NCI-H187 (cell line): ENCODE data around the gene PTGDR2.

Source experiments
- DNase-seq, 2 experiments: peaks; one replicate each; lab custom pipeline; 2025; lab: John Stamatoyannopoulos, UW

PTGDR2 gene

DNA sequence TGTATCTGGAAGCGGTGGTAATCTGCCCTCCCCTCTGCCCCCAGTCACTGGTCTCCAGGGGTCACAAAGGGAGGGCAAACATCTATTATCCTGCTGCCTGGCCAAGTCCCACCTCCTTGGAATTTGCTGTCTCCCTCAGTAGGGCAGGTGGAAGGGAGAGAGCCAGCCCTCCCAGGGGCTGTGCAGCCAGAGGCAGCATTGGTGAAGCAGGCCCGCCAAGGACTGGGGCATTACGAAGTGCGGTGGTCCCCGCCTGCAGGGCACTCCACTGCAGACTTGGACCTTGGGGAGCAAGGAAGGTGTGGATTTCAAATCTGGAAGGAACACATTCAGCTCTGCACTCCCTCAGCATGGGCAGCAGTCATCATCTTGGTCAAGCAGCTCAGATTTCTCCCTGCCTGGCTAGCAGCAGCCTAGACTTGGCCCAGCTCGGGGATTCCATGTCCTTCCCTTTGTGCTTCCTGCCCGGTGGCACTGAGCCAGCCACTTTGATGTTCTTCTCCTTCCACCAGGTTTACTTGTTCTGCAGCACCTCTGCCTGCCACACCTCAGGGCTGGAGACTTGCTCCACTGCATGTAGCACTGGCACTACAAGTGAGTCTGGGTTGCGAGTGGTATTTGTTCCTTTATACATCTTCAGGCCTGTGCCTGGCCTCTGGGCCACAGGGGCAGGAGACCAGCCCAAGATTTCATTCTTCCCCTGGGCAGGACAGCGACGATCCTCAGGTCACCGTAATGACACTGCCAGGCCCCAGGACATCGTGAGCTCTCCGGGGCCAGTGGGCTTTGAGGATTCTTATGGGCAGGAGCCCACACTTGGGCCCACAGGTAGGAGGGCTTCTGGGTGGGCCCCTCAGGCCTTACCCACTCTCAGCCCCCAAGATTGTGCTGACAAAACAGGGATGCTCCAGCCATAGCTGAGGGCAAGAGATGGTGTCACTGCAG, 18.9 kb upstream of the PTGDR2 start:
- no peak for DNase-seq

DNA sequence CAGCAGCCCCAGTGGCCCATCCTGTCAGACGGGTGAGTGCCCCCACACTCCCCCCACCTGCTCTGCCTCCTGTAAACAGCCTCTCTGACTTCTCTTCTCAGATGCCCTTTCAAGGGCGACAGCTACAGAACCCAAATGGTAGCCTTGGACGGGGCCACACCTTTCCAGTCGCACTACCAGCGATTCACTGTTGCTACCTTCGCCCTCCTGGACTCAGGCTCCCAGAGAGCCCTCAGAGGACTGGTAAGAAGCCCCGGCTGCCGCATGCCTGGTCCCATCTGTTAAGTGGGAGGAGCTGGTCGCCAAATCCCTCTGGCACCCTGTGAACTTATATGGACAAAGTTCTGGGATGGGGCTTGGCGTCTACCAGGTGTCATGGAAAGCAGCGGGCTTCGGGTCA, 17.8 kb upstream of the PTGDR2 start:
- no peak for DNase-seq

DNA sequence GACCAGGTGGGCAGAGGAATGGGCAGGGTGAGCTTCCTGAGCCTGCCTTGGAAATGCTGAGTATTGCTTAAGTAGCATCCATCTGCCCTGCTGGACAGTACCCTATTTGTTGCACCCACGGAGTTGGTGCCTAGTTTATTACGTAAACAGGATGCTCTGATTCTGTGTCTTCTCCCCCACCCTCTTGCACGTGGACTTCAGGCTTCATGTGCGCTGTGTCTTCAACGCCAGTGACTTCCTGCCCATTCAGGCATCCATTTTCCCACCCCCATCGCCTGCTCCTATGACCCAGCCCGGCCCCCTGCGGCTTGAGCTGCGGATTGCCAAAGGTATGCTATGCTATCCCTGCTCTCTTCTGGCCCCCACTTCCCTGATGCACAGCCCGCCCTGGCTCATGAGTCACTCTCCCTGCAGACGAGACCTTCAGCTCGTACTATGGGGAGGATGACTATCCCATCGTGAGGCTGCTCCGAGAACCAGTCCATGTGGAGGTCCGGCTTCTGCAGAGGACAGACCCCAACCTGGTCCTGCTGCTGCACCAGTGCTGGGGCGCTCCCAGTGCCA, 17.3 kb upstream of the PTGDR2 start:
- no peak for DNase-seq

DNA sequence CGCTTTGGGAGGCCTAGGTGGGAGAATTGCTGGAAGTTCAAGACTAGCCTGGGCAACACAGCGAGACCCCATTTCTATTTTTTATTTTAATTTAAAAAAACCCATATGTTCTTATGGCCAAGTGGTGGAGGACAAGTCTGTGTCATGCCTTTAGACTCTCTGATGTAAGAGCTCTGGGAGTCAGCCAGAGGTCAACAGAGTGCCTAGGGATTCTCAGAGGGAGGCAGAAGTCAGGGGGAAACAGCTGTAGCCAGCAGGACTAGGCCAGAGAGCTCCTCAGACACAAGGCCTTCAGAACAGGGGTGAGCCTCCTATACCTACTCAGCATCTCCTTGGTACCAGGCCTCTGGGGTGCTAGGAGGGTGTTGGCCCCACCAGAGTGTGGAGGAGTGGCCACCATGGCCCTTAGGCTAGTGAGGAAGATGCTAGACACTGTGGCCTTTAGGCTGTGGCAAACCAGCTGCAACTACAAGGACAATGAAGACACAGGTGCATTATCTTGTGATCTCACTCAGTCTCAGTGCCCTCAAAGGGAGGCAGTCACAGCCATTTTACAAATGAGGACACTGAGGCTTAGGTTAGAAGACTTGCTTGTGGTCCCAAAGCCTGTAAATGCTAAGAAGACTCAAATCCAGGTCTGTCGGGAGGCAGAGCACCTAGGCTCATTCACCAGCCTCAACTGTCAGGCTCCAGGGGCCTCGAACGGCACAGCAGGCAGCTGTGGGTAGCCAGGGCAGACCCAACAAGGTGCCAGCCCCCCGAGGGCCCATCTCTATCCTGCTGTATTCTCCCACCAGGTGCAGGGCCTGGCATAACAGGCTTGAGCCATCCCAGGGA, 16.6 kb upstream of the PTGDR2 start:
- DNase-seq, result no peak

DNA sequence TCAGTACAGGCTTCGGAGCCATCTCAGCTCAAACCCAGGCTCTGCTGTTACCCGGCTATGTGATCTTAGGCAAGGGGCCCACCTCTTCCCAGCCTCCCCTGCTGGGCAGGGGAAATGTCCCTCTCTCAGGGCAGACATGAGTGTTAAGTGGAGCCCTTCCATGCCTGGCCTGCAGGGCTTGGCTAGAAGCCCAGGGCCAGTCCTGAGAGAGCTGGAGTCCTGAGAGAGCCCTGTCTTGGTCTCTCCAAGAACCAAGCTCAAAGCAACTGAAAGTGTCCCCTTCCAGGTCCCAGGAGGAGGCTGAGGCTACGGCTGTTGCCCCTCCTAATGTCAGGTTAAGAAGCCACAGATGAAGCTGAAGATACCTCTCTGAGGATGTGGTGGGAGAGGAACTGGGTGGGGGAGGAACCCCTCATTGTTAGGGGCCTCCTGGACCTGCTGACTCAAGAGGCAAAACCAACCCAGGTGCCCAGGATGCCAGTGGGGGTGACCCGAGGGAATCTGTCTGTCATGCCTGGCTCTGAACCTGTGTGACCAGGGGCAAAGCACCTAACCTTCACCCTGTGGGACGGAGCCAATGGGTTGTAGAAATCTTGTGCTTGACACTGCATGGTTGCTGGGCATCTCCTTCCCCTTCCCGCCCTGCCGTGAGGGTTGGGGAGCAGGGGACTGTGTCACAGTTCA, 15.8 kb upstream of the PTGDR2 start:
- no peak for DNase-seq

DNA sequence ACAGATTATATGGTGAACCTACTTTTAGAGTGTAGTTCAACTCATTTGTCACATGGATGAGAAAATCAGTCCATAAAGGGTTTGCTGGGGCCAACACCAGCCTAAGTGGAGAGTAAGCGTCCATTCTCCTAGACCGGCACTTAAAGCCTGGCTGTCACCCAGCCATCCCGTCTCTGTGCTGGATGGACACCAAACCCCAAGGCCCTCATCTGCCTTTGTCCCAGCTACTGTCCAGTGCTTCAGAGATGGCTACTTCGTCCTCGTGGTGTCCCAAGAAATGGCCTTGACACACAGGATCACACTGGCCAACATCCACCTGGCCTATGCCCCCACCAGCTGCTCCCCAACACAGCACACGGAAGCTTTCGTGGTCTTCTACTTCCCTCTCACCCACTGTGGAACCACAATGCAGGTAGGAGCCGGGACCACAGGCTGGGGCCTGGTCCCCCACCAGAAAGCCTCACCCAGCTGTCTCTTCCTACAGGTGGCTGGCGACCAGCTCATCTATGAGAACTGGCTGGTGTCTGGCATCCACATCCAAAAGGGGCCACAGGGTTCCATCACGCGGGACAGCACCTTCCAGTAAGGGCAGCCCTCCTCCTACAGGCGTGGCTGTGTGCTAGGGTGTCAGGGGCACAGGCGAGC, 15.1 kb upstream of the PTGDR2 start:
- DNase-seq, result no peak

DNA sequence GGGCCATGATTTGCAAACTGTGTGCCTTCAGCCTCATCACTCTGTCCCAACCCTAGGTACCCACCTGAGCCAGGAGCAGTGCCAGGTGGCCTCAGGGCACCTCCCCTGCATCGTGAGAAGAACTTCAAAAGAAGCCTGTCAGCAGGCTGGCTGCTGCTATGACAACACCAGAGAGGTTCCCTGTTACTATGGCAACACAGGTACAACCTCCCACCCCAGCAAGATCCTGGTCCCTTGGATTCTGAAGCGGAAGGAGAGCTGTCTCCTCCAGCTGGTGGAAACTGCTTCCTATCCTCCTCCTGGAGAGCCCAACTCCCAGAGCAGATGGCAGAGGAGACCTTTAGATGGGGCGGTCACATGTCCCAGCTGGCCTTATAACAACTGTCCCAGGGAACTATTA, 14.5 kb upstream of the PTGDR2 start:
- no peak for DNase-seq

DNA sequence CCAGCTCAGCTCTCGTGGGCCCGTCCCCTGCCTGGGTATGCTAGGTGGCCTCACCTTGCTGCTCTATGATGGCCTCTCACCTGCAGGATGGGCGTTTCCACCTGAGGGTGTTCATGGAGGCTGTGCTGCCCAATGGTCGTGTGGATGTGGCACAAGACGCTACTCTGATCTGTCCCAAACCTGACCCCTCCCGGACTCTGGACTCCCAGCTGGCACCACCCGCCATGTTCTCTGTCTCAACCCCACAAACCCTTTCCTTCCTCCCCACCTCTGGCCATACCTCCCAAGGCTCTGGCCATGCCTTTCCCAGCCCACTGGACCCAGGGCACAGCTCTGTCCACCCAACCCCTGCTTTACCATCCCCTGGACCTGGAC, 13.7 kb upstream of the PTGDR2 start:
- DNase-seq, result no peak

DNA sequence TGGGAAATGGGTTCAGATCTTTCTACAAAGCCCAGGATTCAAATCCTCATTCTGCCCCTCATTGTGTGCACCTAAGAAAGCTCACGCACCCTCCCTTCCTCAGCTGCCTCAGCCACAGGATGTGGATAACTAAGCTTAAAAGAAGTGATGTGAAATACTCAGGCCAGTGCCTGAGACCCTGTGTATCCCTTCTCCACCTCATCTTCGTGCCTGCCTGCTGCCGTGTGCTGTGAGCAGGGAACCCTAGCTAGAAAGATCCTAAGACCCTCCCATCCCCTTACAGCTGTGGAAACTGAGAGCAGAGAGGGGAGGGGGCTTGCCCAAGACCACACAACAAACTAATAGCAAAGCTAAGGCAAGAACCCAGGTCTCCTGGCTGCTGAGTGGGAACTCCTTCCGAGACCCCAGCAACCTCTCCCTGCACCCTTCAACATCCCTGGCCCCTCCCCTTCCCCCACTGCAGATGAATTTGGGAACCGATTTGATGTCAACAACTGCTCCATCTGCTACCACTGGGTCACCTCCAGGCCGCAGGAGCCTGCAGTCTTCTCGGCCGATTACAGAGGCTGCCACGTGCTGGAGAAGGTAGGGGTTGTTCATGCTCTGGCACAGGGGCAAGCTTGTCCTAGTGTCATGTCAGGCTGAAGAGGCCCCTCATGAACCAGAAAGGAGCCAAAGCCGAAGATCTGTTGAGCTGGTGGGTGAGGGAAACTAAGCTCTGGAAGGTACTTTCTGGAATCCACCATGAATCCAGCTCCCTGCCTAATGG, 13.1 kb upstream of the PTGDR2 start:
- DNase-seq, result no peak

DNA sequence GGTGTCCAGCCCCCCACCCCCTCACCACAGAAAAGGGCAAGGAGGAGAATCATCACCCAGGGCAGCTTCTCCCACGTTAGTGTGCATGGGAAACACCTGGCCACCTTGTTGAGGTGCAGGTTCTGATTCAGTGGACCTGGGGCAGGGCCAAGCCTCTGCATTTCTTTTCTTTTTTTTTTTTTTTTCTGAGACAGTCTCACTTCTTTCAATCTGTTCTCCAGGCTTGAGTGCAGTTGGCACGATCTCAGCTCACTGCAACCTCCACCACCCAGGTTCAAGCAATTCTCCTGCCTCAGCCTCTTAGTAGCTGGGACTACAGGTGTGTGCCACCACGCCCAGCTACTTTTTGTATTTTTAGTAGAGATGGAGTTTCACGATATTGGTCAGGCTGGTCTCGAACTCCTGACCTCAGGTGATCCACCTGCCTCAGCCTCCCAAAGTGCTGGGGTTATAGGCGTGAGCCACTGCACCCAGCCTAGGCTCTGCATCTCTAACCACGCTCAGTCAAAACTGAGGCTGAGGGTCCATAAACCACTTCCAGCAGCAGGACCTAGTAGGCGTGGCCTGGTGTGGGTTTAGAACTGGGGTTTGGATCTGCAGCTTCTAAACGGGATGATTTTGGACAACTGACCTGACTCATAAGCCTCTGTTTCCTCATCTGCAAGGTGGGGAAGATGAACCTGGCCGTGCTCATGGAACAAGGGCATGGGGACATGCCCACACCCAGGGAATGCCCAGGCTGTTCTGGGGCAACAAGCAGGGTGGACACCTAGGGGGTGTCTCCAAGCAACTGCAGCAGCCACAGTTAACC, 12.3 kb upstream of the PTGDR2 start:
- no peak for DNase-seq

DNA sequence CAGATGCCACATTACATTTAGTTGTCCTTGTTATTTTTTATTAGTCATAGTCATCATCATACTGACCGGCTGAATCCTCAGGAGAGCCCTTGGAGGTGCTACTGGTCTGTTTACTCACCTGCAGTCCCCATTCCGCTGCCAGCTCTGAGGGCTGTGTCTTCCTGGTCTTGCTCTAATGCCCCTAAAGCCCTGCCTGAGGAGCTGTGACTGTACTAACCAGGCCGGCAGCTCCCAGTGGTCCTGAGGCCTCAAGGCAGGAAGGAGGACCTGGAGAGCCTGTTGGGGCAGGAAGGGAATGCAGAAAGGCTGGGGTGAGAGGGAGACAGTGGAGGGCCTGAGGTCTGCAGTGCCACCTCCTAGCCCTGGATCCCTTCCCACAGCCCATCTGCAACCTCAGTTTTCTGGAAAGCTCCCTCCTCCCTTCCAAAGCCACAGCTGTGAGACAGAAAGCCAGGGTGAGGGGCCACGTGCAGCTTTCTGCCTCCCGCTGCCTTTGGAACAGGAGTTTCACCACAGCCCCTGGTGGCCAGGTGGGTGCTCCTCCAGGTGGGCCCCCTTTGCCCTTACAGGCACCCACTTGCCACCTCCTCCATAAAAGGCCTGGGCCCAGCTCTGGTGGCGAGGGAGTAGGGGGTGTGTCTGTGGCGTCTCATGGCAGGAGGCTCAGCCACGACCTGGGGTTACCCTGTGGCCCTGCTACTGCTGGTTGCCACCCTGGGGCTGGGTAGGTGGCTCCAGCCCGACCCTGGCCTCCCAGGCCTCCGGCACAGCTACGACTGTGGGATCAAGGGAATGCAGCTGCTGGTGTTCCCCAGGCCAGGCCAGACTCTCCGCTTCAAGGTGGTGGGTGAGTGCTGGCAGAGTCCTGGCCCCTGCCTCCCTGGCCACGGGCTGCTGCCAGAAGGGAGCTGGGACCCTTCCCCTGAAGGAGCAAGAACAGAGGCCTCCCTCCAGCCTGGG, 11.4 kb upstream of the PTGDR2 start, which contains the start of gene ZP1:
Gene ZP1 (plus strand): TSS at position 632 of the 960 bp plus-strand sequence. CDS start 20 bp downstream, at position 652.
- DNase-seq, result no peak

DNA sequence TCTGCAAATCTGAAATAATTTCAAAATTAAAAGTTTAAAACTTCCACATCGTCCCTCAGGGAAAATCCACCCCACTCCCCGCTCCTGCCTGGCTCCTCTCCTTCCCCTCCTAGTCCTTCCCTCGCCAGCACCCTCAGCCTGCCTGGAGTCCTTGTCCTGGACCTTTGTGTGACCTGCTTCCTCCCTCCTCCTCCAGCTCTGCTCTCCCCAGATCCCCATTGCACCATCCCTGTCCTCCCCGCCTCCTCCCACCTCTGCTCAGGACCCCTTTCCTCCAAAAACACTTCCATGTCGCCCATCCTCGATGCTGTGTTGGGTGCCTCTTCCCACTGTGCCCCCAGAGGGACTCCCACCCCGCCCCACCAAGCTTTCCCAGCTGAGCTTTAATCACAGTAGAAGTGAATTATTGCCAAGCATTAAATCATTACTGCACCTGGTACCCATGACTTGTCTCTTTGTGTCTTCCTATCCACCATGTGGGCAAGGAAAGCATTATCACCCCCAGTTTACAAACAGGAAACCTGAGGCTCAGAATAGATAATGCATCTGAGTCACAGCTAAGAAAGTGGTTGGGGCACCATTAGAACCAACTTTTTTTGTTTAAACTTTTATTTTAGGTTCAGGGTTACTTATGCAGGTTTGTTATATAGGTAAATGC, 9.2 kb upstream of the PTGDR2 start:
- no peak for DNase-seq

DNA sequence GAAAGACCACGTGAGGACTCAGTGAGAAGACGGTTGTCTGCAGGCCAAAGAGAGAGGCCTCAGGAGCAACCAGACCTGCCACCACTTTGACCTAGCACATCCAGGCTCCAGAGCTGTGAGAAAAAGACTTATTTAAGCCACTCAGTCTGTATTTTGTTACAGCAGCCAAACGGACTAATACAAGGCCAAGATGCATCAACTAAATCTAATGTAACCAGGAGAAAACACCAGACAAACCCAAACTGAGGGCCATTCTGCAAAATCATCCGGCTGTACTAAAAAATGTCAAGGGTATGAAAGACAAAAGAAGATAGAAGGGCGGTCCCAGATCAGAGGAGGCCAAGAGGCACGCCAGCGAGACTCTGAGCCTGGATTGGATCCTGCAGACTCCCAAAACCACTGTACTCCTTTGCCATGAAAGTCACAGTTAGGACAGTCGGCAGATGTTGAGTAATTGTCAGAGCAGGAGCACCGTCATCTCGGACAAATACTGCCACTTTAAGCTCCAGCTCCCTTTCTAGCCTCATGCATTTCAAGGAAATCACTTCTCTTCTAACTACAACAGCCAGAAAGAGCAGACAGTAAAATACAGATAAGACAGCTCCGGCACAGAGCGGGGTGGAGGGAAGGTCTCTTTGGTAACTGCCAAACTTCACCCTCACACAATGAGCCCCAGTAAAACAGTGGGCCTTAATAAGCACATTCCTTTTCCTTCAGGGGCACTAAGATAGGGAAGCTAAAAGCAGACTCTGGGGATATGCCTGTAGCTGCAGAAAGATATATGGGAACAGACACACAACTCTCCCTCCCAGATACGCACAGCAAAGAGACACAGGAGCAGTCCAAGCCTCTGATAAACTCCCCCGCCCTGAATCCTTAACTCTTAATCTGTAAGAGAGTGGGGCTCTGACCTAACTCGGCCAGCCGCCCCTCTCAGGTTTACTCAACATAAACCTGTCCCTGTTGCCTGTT, 8.1 kb upstream of the PTGDR2 start:
- no peak for DNase-seq

DNA sequence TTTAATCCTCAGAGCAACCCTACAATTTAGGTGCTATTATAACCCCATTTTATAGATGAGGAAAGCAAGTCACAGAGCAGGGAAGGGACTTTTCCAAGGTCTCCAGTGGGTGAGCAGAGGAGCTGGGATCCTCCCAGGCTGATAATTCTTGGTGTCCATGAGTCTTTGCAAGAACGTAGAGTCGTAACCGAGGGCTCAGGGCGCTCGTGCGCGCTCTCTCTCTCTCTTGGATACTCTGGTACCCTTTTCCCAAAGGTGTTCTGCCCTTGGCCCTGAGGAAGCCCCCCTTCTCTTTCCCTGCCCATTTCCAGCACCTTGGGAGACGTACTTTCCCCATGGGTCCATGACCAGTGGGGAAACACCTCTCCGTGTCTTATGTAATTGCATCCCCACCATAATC, 6.4 kb upstream of the PTGDR2 start:
- no peak for DNase-seq

DNA sequence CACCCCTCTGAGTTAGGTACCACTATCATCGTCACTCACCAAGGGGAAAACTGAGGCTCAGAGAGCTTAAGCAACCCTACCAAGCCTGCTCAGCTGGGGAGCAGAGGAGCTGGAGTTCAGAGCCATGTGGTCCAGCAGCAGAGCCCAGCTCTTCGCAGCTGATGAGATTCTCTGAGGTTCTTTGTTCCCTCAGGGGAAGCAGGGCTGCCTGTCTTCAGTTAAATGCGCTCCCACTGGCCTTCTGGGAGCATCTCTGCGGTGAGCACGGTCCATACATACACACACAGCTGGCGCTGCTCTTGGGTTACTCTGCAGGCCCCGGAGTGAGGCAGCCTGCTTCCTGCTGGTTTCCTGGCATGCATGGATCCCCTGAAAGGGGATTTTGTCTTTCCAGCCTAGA, 5.2 kb upstream of the PTGDR2 start:
- no peak for DNase-seq

DNA sequence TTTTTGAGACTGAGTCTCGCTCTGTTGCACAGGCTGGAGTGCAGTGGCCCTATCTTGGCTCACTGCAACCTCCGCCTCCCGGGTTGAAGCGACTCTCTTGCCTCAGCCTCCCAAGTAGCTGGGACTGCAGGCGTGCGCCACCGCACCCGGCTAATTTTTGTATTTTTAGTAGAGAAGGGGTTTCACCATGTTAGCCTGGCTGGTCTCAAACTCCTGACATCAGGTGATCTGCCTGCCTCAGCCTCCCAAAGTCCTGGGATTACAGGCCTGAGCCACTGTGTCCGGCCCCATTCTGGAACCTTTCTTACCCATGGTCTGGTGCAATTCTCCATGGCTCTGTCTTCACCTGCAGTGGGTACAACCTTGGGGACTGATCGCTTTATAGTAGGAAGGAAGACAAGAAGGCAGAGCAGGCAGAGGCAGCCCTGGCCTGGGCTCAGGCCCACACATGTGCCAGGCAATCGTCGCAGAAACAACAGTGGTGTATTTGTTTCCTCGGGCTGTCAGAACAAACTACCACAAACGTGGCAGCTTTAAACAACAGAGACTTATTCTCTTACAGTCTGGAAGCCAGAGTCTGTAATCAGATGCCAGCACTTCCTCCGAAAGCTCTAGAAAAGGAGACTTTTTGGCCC, 4.0 kb upstream of the PTGDR2 start:
- DNase-seq, result no peak
